GM06990 (cell line): Measurements from ENCODE around the gene ZNF561.

Source experiments
- DNase-seq: peaks from one replicate; pipeline ENCODE4 v3.0.0-alpha.2; 2011; ENCODE audit not compliant: insufficient read length; ENCODE audit errors: extremely low read depth
- H3K27me3 ChIP-seq: replicated peaks from 2 replicates; pipeline ENCODE4 v1.6.0; 2011; ENCODE audit warnings: low read length; ENCODE audit not compliant: control insufficient read depth, insufficient read depth
- H3K36me3 ChIP-seq: 2 replicates; pipeline ENCODE4 v1.5.1; 2011; ENCODE audit warnings: low read length; ENCODE audit not compliant: control insufficient read depth, insufficient read depth
- H3K4me3 ChIP-seq: replicated peaks from 2 replicates; pipeline ENCODE4 v1.5.1; 2011; ENCODE audit warnings: low read depth, mild to moderate bottlenecking, control low read depth, low read length
- CTCF ChIP-seq: IDR thresholded peaks from 2 replicates; pipeline ENCODE4 v1.5.1; 2011; ENCODE audit warnings: low read length, control low read depth, mild to moderate bottlenecking, inconsistent platforms; ENCODE audit not compliant: insufficient read depth, poor library complexity, severe bottlenecking

Gene ZNF561

DNA sequence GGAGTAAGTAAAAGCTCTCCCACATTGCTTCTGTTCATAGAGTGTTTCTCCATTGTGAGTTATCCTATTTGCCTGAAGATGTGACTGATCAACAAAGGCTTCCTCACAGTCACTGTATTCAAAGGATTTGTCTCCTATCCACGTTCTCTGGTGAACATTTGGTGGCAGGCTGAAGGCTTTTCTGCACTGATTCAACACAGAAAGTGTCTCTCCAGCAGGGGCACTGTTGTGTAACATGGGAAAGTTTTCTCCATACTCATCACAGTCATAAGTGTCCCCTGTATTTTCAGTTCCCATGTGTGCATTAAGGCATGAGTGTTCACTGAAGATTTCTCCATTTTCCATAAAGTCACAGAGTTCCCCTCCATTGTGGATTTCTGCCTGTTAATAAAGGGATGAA is 54.3 kb downstream of the ZNF561 start:
- DNase-seq: no peak
- Histone ChIP-seq H3K36me3 (peaks cover 21% of the 10 kb centered on the region), H3K4me3 (no peak overlapping the region), H3K27me3 (no peaks in the 10 kb centered on the region)
- TF ChIP-seq CTCF: peak; percentile 6

- no peak for TF ChIP-seq CTCF
- no peak for DNase-seq
- peaks cover 21% of the 10 kb centered on the region for H3K36me3 ChIP-seq
- H3K4me3 ChIP-seq: no peak overlapping the region
- no peaks in the 10 kb centered on the region for H3K27me3 ChIP-seq
Measured at GRCh38 chr19:9565900-9566705, 54.9 kb downstream of the ZNF561 start.
